Measurements from ENCODE around the gene SPATS2L. TPM values are rescaled to one million over a fixed set of nuclear protein-coding genes. Genes with fewer than 3 reads are reported as not detected.
A peak's percentile ranks its signal among the peaks of the same experiment; 100 is the strongest.

The SPATS2L gene
- total RNA-seq, 2 donors from 2014 or later: 40.3 to 89.9 TPM

GRCh38 chr2:200463452-200463851 is 157.0 kb downstream of the SPATS2L start:
- Mint-ChIP-seq H3K4me1 (no peaks in the 10 kb centered on the region), H3K9me3 (no peaks in the 10 kb centered on the region), H3K4me3 (no peak overlapping the region), H3K27me3 (ENCODE audit: insufficient read depth) (no peaks in the 10 kb centered on the region), H3K36me3 (ENCODE audit: low read depth) (peaks cover 57% of the 10 kb centered on the region), H3K27ac (no peak overlapping the region)
- H3K27ac ChIP-seq (ENCODE audit: low read depth, low read length): no peak overlapping the region
- H3K9me3 ChIP-seq (ENCODE audit: control insufficient read depth, low read length): no peaks in the 10 kb centered on the region
- peaks cover 68% of the 10 kb centered on the region for H3K36me3 ChIP-seq (ENCODE audit: control insufficient read depth, insufficient read depth, low read length)
- no peak for TF ChIP-seq CTCF (conservative IDR thresholded peaks at IDR 0.05)
- H3K4me3 ChIP-seq (ENCODE audit: low read length): no peak overlapping the region
- H3K9ac ChIP-seq (ENCODE audit: extremely low read depth, low read length, poor library complexity, severe bottlenecking): no peak overlapping the region
- DNase-seq: no peak
- no peaks in the 10 kb centered on the region for H3K4me1 ChIP-seq (ENCODE audit: control insufficient read depth, insufficient read depth, low read length)
- 87% methylated on average over 2 of the region's 2 CpGs; no CpG with 5 or more reads in 1 of the 2 experiments for WGBS, 2 experiments (ENCODE audit: insufficient coverage in 1 of 2, insufficient read length in 1 of 2)
- H3K27me3 ChIP-seq (ENCODE audit: control insufficient read depth, insufficient read depth, low read length, poor library complexity, severe bottlenecking): no peaks in the 10 kb centered on the region

- no peaks in the 10 kb centered on the region for H3K27me3 Mint-ChIP-seq (ENCODE audit: insufficient read depth)
- DNase-seq: no peak
- no peaks in the 10 kb centered on the region for H3K9me3 ChIP-seq (ENCODE audit: control insufficient read depth, low read length)
- H3K4me1 Mint-ChIP-seq: no peaks in the 10 kb centered on the region
- H3K36me3 ChIP-seq (ENCODE audit: control insufficient read depth, insufficient read depth, low read length): peaks cover 83% of the 10 kb centered on the region
- WGBS, 2 experiments (ENCODE audit: insufficient coverage in 1 of 2, insufficient read length in 1 of 2): 92 to 96% methylated on average over 10 to 12 of the region's 12 CpGs
- H3K36me3 Mint-ChIP-seq (ENCODE audit: low read depth): peaks cover 74% of the 10 kb centered on the region
- no peak overlapping the region for H3K4me3 ChIP-seq (ENCODE audit: low read length)
- H3K9ac ChIP-seq (ENCODE audit: extremely low read depth, low read length, poor library complexity, severe bottlenecking): no peak overlapping the region
- no peak overlapping the region for H3K4me3 Mint-ChIP-seq
- no peaks in the 10 kb centered on the region for H3K4me1 ChIP-seq (ENCODE audit: control insufficient read depth, insufficient read depth, low read length)
- TF ChIP-seq CTCF (conservative IDR thresholded peaks at IDR 0.05): no peak
- no peaks in the 10 kb centered on the region for H3K27me3 ChIP-seq (ENCODE audit: control insufficient read depth, insufficient read depth, low read length, poor library complexity, severe bottlenecking)
- no peaks in the 10 kb centered on the region for H3K9me3 Mint-ChIP-seq
- no peak overlapping the region for H3K27ac ChIP-seq (ENCODE audit: low read depth, low read length)
- peak overlapping the region; percentile 10 for H3K27ac Mint-ChIP-seq
Observed at GRCh38 chr2:200466425-200467418, 160.2 kb downstream of the SPATS2L start.

- H3K4me3 Mint-ChIP-seq: no peak overlapping the region
- Histone ChIP-seq H3K9ac (ENCODE audit: extremely low read depth, low read length, poor library complexity, severe bottlenecking) (no peak overlapping the region), H3K27ac (ENCODE audit: low read depth, low read length) (no peak overlapping the region), H3K4me3 (ENCODE audit: low read length) (no peak overlapping the region), H3K36me3 (ENCODE audit: control insufficient read depth, insufficient read depth, low read length) (peaks cover 85% of the 10 kb centered on the region), H3K4me1 (ENCODE audit: control insufficient read depth, insufficient read depth, low read length) (no peaks in the 10 kb centered on the region), H3K27me3 (ENCODE audit: control insufficient read depth, insufficient read depth, low read length, poor library complexity, severe bottlenecking) (no peaks in the 10 kb centered on the region), H3K9me3 (ENCODE audit: control insufficient read depth, low read length) (no peaks in the 10 kb centered on the region)
- no peak for DNase-seq
- no peak for TF ChIP-seq CTCF (conservative IDR thresholded peaks at IDR 0.05)
- no peaks in the 10 kb centered on the region for H3K9me3 Mint-ChIP-seq
- no peaks in the 10 kb centered on the region for H3K4me1 Mint-ChIP-seq
- 89 to 90% methylated on average over 3 to 7 of the region's 8 CpGs for WGBS, 2 experiments (ENCODE audit: insufficient coverage in 1 of 2, insufficient read length in 1 of 2)
- H3K36me3 Mint-ChIP-seq (ENCODE audit: low read depth): peaks cover 74% of the 10 kb centered on the region
- H3K27ac Mint-ChIP-seq: no peak overlapping the region
- H3K27me3 Mint-ChIP-seq (ENCODE audit: insufficient read depth): no peaks in the 10 kb centered on the region
Observed at GRCh38 chr2:200467806-200468681, 161.6 kb downstream of the SPATS2L start.

All from endodermal cell (in vitro differentiated cells).